Measurements from ENCODE around the gene CEACAM5. TPM values are rescaled to one million over a fixed set of nuclear protein-coding genes. Genes with fewer than 3 reads are reported as not detected.
A peak's percentile ranks its signal among the peaks of the same experiment; 100 is the strongest.

The CEACAM5 gene
- total RNA-seq, 1 experiment from 2014 or later, result 1.1 TPM

GRCh38 chr19:41700381-41701195, 7.8 kb upstream of the CEACAM5 start:
- Mint-ChIP-seq H3K36me3 (ENCODE audit: insufficient read depth, unreplicated experiment) (peaks cover 13% of the 10 kb centered on the region), H3K27me3 (ENCODE audit: unreplicated experiment) (peaks cover 10% of the 10 kb centered on the region), H3K4me1 (ENCODE audit: low read depth, unreplicated experiment) (peaks cover 26% of the 10 kb centered on the region), H3K27ac (ENCODE audit: unreplicated experiment) (no peak overlapping the region), H3K4me3 (ENCODE audit: low read depth, unreplicated experiment) (no peak overlapping the region), H3K9me3 (ENCODE audit: low read depth, unreplicated experiment) (no peaks in the 10 kb centered on the region)
- BruUV-seq (replicated peaks), result no TSS peak
- DNase-seq, result no peak
- TF ChIP-seq, protein P1, sequence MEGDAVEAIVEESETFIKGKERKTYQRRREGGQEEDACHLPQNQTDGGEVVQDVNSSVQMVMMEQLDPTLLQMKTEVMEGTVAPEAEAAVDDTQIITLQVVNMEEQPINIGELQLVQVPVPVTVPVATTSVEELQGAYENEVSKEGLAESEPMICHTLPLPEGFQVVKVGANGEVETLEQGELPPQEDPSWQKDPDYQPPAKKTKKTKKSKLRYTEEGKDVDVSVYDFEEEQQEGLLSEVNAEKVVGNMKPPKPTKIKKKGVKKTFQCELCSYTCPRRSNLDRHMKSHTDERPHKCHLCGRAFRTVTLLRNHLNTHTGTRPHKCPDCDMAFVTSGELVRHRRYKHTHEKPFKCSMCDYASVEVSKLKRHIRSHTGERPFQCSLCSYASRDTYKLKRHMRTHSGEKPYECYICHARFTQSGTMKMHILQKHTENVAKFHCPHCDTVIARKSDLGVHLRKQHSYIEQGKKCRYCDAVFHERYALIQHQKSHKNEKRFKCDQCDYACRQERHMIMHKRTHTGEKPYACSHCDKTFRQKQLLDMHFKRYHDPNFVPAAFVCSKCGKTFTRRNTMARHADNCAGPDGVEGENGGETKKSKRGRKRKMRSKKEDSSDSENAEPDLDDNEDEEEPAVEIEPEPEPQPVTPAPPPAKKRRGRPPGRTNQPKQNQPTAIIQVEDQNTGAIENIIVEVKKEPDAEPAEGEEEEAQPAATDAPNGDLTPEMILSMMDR (IDR thresholded peaks at IDR 0.05; ENCODE audit: unreplicated experiment), result no peak
- intact Hi-C loops (cut with micrococcal nuclease; ENCODE audit: unreplicated experiment), result no loop called here
- CTCF ChIA-PET, result interaction anchor here (0.7 to 2.7 kb wide), 5 partner anchors 9 to 94 kb away, joined by 3 to 6 read pairs (median 3); no protein-coding TSS in a partner anchor

DNA sequence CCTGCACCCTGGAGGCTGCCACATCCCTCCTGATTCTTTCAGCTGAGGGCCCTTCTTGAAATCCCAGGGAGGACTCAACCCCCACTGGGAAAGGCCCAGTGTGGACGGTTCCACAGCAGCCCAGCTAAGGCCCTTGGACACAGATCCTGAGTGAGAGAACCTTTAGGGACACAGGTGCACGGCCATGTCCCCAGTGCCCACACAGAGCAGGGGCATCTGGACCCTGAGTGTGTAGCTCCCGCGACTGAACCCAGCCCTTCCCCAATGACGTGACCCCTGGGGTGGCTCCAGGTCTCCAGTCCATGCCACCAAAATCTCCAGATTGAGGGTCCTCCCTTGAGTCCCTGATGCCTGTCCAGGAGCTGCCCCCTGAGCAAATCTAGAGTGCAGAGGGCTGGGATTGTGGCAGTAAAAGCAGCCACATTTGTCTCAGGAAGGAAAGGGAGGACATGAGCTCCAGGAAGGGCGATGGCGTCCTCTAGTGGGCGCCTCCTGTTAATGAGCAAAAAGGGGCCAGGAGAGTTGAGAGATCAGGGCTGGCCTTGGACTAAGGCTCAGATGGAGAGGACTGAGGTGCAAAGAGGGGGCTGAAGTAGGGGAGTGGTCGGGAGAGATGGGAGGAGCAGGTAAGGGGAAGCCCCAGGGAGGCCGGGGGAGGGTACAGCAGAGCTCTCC, 6.9 kb upstream of the CEACAM5 start:
- H3K9me3 Mint-ChIP-seq (ENCODE audit: low read depth, unreplicated experiment), result no peaks in the 10 kb centered on the region
- no TSS peak for BruUV-seq (replicated peaks)
- TF ChIP-seq, protein P1 (IDR thresholded peaks at IDR 0.05; ENCODE audit: unreplicated experiment), result peak; percentile 65
- DNase-seq, result peak; percentile 63
- intact Hi-C loops (cut with micrococcal nuclease; ENCODE audit: unreplicated experiment), result no loop called here
- H3K27ac Mint-ChIP-seq (ENCODE audit: unreplicated experiment), result no peak overlapping the region
- H3K36me3 Mint-ChIP-seq (ENCODE audit: insufficient read depth, unreplicated experiment), result peaks cover 14% of the 10 kb centered on the region
- no peak overlapping the region for H3K4me3 Mint-ChIP-seq (ENCODE audit: low read depth, unreplicated experiment)
- peaks cover 20% of the 10 kb centered on the region for H3K27me3 Mint-ChIP-seq (ENCODE audit: unreplicated experiment)
- CTCF ChIA-PET, result interaction anchor here (0.6 to 1.4 kb wide), 5 partner anchors 10 to 62 kb away, joined by 3 to 6 read pairs (median 3); no protein-coding TSS in a partner anchor
- H3K4me1 Mint-ChIP-seq (ENCODE audit: low read depth, unreplicated experiment), result peaks cover 30% of the 10 kb centered on the region

- H3K9me3 Mint-ChIP-seq (ENCODE audit: low read depth, unreplicated experiment), result no peaks in the 10 kb centered on the region
- TF ChIP-seq, protein P1 (IDR thresholded peaks at IDR 0.05; ENCODE audit: unreplicated experiment), result no peak
- no peak overlapping the region for H3K27ac Mint-ChIP-seq (ENCODE audit: unreplicated experiment)
- peaks cover 37% of the 10 kb centered on the region for H3K4me1 Mint-ChIP-seq (ENCODE audit: low read depth, unreplicated experiment)
- CTCF ChIA-PET, result interaction anchor here (0.6 to 1.1 kb wide), 3 partner anchors 11 to 60 kb away, joined by 3 to 6 read pairs (median 3); no protein-coding TSS in a partner anchor
- peaks cover 19% of the 10 kb centered on the region for H3K36me3 Mint-ChIP-seq (ENCODE audit: insufficient read depth, unreplicated experiment)
- no peak for DNase-seq
- H3K27me3 Mint-ChIP-seq (ENCODE audit: unreplicated experiment), result peaks cover 23% of the 10 kb centered on the region
- no TSS peak for BruUV-seq (replicated peaks)
- intact Hi-C loops (cut with micrococcal nuclease; ENCODE audit: unreplicated experiment), result no loop called here
- H3K4me3 Mint-ChIP-seq (ENCODE audit: low read depth, unreplicated experiment), result no peak overlapping the region
Observed at GRCh38 chr19:41702171-41702651, 6.2 kb upstream of the CEACAM5 start.

GRCh38 chr19:41703602-41704293, 4.7 kb upstream of the CEACAM5 start:
- H3K4me1 Mint-ChIP-seq (ENCODE audit: low read depth, unreplicated experiment), result peaks cover 26% of the 10 kb centered on the region
- CTCF ChIA-PET, result interaction anchor here (0.8 kb wide), 1 partner anchor 49 kb away, joined by 3 read pairs; no protein-coding TSS in a partner anchor

More at GRCh38 chr19:41703602-41704293, 4.7 kb upstream of the CEACAM5 start:
- BruUV-seq (replicated peaks), result no TSS peak
- peaks cover 20% of the 10 kb centered on the region for H3K36me3 Mint-ChIP-seq (ENCODE audit: insufficient read depth, unreplicated experiment)
- H3K9me3 Mint-ChIP-seq (ENCODE audit: low read depth, unreplicated experiment), result no peaks in the 10 kb centered on the region
- peaks cover 34% of the 10 kb centered on the region for H3K27me3 Mint-ChIP-seq (ENCODE audit: unreplicated experiment)
- TF ChIP-seq, protein P1 (IDR thresholded peaks at IDR 0.05; ENCODE audit: unreplicated experiment), result no peak
- no peak for DNase-seq
- H3K27ac Mint-ChIP-seq (ENCODE audit: unreplicated experiment), result no peak overlapping the region
- intact Hi-C loops (cut with micrococcal nuclease; ENCODE audit: unreplicated experiment), result no loop called here
- H3K4me3 Mint-ChIP-seq (ENCODE audit: low read depth, unreplicated experiment), result no peak overlapping the region

Data from Calu3 (cell line).